A549 (cell line): Measurements from ENCODE around the gene ERICH6B. TPM values are rescaled to one million over a fixed set of nuclear protein-coding genes. Genes with fewer than 3 reads are reported as not detected.
A peak's percentile ranks its signal among the peaks of the same experiment; 100 is the strongest.

Source experiments
- ATAC-seq, 2 experiments: fragments of 200-7000 bp in 1 of 2; fragments of >200 bp in 1 of 2; cut with Nextera tagmentation in 1 of 2; cut with Tn5 transposase in 1 of 2; 3 replicates each; pipeline versions ENCODE4 v1.8.0 to v1.9.1; 2018 to 2020; ENCODE audit warnings: mild to moderate bottlenecking in 1 of 2, moderate library complexity in 1 of 2
- CTCF ChIA-PET: fragments of 300-600 bp; sonication (Branson Sonifier 250); formaldehyde crosslinking; extraction: SDS; loops from one replicate; lab custom pipeline; 2021; ENCODE audit warnings: antibody characterized with exemption, inconsistent platforms; lab: Yijun Ruan, JAX
- POLR2A ChIA-PET: fragments of 350-600 bp; formaldehyde crosslinking; extraction: SDS; loops from one replicate; lab custom pipeline; 2021; ENCODE audit warnings: antibody characterized with exemption, inconsistent platforms; lab: Yijun Ruan, JAX
- DNase-seq, 2 experiments: peaks; one replicate each; pipeline versions ENCODE4 v3.0.0 to v3.0.0-alpha.2; 2011 to 2016; ENCODE audit warnings: low read depth in 1 of 2, low spot score in 1 of 2
- FAIRE-seq: peaks from 2 replicates; lab custom pipeline; 2011; peaks lifted over from hg19 to GRCh38; lab: Jason Lieb, UNC
- H3K27ac ChIP-seq, 2 experiments: fragments of >200 bp; sonication (Bioruptor Twin); formaldehyde crosslinking; 3 replicates each; pipeline ENCODE4 v1.5.1; 2016 to 2017
- H3K4me1 ChIP-seq: fragments of >200 bp; sonication (Bioruptor Twin); formaldehyde crosslinking; 3 replicates; pipeline ENCODE4 v1.6.1; 2016
- H3K4me2 ChIP-seq: fragments of >200 bp; sonication (Bioruptor Twin); formaldehyde crosslinking; 3 replicates; pipeline ENCODE4 v1.6.1; 2016
- H3K4me3 ChIP-seq: fragments of >200 bp; sonication (Bioruptor Twin); formaldehyde crosslinking; 3 replicates; pipeline ENCODE4 v1.5.1; 2016
- H3K9me3 ChIP-seq: fragments of >200 bp; sonication (Bioruptor Twin); formaldehyde crosslinking; 3 replicates; pipeline ENCODE4 v1.6.1; 2016
- CBX8 ChIP-seq: fragments of 200-600 bp; sonication (generic); IDR thresholded peaks from 2 replicates; pipeline ENCODE4 v1.6.1; 2016
- CEBPB ChIP-seq, 2 experiments: fragments of >200 bp in 1 of 2; sonication (Bioruptor Twin) in 1 of 2; formaldehyde crosslinking in 1 of 2; IDR thresholded peaks; 2 replicates each; pipeline ENCODE4 v1.6.1; 2012 to 2016
- CHD4 ChIP-seq: fragments of 200-600 bp; sonication (generic); IDR thresholded peaks from 2 replicates; pipeline ENCODE4 v1.6.1; 2016; ENCODE audit warnings: antibody characterized with exemption, mild to moderate bottlenecking, borderline replicate concordance
- EHMT2 ChIP-seq: fragments of 200-600 bp; sonication (generic); IDR thresholded peaks from 2 replicates; pipeline ENCODE4 v1.6.1; 2016; ENCODE audit warnings: antibody characterized with exemption, low read depth, mild to moderate bottlenecking, moderate library complexity
- ESRRA ChIP-seq: fragments of 150-350 bp; IDR thresholded peaks from 2 replicates; pipeline ENCODE4 v1.6.1; 2014; ENCODE audit warnings: mild to moderate bottlenecking, low read length, borderline replicate concordance
- FOSL2 ChIP-seq, 2 experiments: fragments of 450-650 bp in 1 of 2; fragments of >200 bp in 1 of 2; sonication (Bioruptor Twin) in 1 of 2; formaldehyde crosslinking; IDR thresholded peaks; 2 replicates each; pipeline versions ENCODE4 v1.5.0 to v1.6.1; 2016 to 2020; ENCODE audit warnings: mild to moderate bottlenecking in 1 of 2, moderate library complexity in 1 of 2
- FOXS1 ChIP-seq: fragments of 250-450 bp; sonication (Bioruptor Pico); IDR thresholded peaks from 2 replicates; pipeline ENCODE4 v1.5.0; 2020; ENCODE audit warnings: mild to moderate bottlenecking, moderate library complexity
- GATA3 ChIP-seq: IDR thresholded peaks from 2 replicates; pipeline ENCODE4 v1.6.1; 2012; ENCODE audit warnings: borderline replicate concordance
- HEYL ChIP-seq: fragments of 250-450 bp; sonication (Bioruptor Pico); IDR thresholded peaks from 2 replicates; pipeline ENCODE4 v1.8.0; 2021; ENCODE audit warnings: mild to moderate bottlenecking, moderate library complexity
- HOXA7 ChIP-seq: fragments of 250-450 bp; sonication (Bioruptor Pico); IDR thresholded peaks from 2 replicates; pipeline ENCODE4 v1.5.0; 2020; ENCODE audit warnings: mild to moderate bottlenecking, moderate library complexity
- HOXB5 ChIP-seq: fragments of 250-450 bp; sonication (Bioruptor Pico); IDR thresholded peaks from 2 replicates; pipeline ENCODE4 v1.5.0; 2020; ENCODE audit warnings: mild to moderate bottlenecking, moderate library complexity
- KDM1A ChIP-seq: fragments of 200-600 bp; sonication (generic); IDR thresholded peaks from 2 replicates; pipeline ENCODE4 v1.6.1; 2016; ENCODE audit warnings: low read depth, mild to moderate bottlenecking
- KDM5A ChIP-seq: fragments of 200-600 bp; sonication (generic); IDR thresholded peaks from 2 replicates; pipeline ENCODE4 v1.6.1; 2016; ENCODE audit warnings: antibody characterized with exemption, mild to moderate bottlenecking
- MYC ChIP-seq: IDR thresholded peaks from 2 replicates; pipeline ENCODE4 v1.6.1; 2012; ENCODE audit warnings: mild to moderate bottlenecking, inconsistent platforms, low read length, improper control_type of control experiment, borderline replicate concordance
- SREBF2 ChIP-seq: fragments of 450-650 bp; IDR thresholded peaks from 2 replicates; pipeline ENCODE4 v1.6.1; 2014; ENCODE audit warnings: mild to moderate bottlenecking, moderate library complexity
- ZNF302 ChIP-seq: fragments of 250-450 bp; sonication (Bioruptor Pico); IDR thresholded peaks from 2 replicates; pipeline ENCODE4 v1.9.0; 2021; ENCODE audit warnings: inconsistent platforms, mild to moderate bottlenecking, moderate library complexity
- WGBS: methylation state at CpG from one replicate; pipeline ENCODE4 v1.1.6; 2017; ENCODE audit errors: missing lambda C conversion rate; 5-methylcytosine and 5-hydroxymethylcytosine counted together
- polyA plus RNA-seq, 4 experiments: library from polyadenylated mRNA; depleted of rRNA in 3 of 4; stranded (reverse); fragments of >200 nt; fragmentation: RNase III in 1 of 4; extraction: RNeasy Plus Mini Kit Qiagen cat#74134 plus additional on column Dnase treatment in 1 of 4; gene quantifications; 2 replicates in 3 of 4; 3 replicates in 1 of 4; pipeline ENCODE4 v1.2.3, GENCODE V29; 2011 to 2017
- TF ChIP-seq, protein P1 (sequence below): fragments of 200-600 bp; sonication (generic); IDR thresholded peaks from 2 replicates; pipeline ENCODE4 v1.6.1; 2016; ENCODE audit warnings: antibody characterized with exemption, mild to moderate bottlenecking, moderate library complexity
- TF ChIP-seq, protein P2 (sequence below): IDR thresholded peaks from 2 replicates; pipeline ENCODE4 v1.6.1; 2012

Gene ERICH6B
- polyA plus RNA-seq, 2 of the 4 experiments (the other 2 are of a cell fraction), result not detected

GRCh38 chr13:45596800-45597475 is 18.6 kb downstream of the ERICH6B start:
- 5% methylated on average over 2 of the region's 2 CpGs for WGBS
- Histone ChIP-seq H3K9me3 (no peaks in the 10 kb centered on the region), H3K4me1 (no peaks in the 10 kb centered on the region), H3K4me3 (no peak overlapping the region), H3K27ac (no peak overlapping the region), H3K4me2 (no peak overlapping the region)
- ChIA-PET CTCF (interaction anchor here (0.6 kb wide), 1 partner anchor 35 kb away, joined by 4 read pairs; no protein-coding TSS in a partner anchor), POLR2A (no interaction called here)
- TF ChIP-seq GATA3 (no peak), CBX8 (no peak), KDM1A (no peak), HEYL (CRISPR knock-in tag) (no peak), ESRRA (no peak)
- FAIRE-seq (no peak), ATAC-seq (no peak), DNase-seq (no peak)

DNA sequence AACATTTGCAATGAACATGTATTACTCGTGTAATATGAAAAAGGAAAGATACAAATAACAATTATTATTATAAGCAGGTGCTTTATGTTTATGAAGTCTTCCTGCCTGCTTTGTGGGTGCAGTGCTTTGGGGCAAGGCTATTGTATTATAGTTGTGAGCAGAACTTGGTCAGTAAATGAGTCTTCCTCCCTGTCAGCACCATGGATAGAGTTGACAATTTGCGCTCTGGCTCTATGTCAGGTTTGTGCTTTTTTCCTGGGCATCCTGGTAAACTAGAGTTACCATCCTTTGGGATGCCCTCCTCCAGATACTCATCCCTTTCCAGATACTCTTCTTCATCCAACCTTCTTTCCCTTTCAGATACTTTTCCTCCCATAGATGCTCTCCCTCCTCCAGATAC is 19.6 kb downstream of the ERICH6B start:
- ChIA-PET CTCF (no interaction called here), POLR2A (no interaction called here)
- FAIRE-seq (no peak), ATAC-seq (no peak), DNase-seq (no peak)
- H3K4me2 ChIP-seq, result no peak overlapping the region
- H3K4me1 ChIP-seq, result no peaks in the 10 kb centered on the region
- H3K4me3 ChIP-seq, result no peak overlapping the region
- 22% methylated on average over 2 of the region's 2 CpGs for WGBS
- H3K27ac ChIP-seq, result no peak overlapping the region
- TF ChIP-seq, protein P1, sequence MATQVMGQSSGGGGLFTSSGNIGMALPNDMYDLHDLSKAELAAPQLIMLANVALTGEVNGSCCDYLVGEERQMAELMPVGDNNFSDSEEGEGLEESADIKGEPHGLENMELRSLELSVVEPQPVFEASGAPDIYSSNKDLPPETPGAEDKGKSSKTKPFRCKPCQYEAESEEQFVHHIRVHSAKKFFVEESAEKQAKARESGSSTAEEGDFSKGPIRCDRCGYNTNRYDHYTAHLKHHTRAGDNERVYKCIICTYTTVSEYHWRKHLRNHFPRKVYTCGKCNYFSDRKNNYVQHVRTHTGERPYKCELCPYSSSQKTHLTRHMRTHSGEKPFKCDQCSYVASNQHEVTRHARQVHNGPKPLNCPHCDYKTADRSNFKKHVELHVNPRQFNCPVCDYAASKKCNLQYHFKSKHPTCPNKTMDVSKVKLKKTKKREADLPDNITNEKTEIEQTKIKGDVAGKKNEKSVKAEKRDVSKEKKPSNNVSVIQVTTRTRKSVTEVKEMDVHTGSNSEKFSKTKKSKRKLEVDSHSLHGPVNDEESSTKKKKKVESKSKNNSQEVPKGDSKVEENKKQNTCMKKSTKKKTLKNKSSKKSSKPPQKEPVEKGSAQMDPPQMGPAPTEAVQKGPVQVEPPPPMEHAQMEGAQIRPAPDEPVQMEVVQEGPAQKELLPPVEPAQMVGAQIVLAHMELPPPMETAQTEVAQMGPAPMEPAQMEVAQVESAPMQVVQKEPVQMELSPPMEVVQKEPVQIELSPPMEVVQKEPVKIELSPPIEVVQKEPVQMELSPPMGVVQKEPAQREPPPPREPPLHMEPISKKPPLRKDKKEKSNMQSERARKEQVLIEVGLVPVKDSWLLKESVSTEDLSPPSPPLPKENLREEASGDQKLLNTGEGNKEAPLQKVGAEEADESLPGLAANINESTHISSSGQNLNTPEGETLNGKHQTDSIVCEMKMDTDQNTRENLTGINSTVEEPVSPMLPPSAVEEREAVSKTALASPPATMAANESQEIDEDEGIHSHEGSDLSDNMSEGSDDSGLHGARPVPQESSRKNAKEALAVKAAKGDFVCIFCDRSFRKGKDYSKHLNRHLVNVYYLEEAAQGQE, result peak; percentile 72
- no peak for TF ChIP-seq SREBF2
- no peaks in the 10 kb centered on the region for H3K9me3 ChIP-seq

DNA sequence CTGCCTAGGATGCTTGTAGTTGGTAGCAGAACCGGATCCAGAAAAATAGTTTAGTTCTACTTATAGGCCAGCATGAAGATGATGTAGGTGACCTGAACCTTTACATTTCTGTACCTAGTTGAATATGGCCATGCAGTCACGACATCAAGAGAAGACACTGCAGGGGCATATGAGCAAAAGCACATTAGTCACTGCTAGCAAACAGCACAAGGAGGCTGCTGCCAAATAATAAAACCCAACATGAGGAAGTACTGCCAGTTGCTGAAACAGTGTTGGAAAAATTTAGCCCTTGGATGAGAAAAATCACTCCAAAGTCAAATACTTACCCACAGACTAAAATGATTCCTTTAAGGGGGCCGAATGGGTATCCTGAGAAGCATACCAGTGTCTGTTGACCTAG is 20.8 kb downstream of the ERICH6B start:
- TF ChIP-seq HOXA7 (CRISPR knock-in tag), result no peak
- TF ChIP-seq ZNF302 (CRISPR knock-in tag), result no peak
- no peak for TF ChIP-seq SREBF2
- no peak for TF ChIP-seq KDM5A
- no peak for TF ChIP-seq EHMT2
- TF ChIP-seq, protein P2, sequence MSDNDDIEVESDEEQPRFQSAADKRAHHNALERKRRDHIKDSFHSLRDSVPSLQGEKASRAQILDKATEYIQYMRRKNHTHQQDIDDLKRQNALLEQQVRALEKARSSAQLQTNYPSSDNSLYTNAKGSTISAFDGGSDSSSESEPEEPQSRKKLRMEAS, result no peak
- no peak for TF ChIP-seq FOXS1 (CRISPR knock-in tag)
- TF ChIP-seq CHD4, result no peak
- no peak for TF ChIP-seq HOXB5
- no peak for TF ChIP-seq FOSL2 (IDR thresholded peaks at IDR 0.05)
- TF ChIP-seq FOSL2 (CRISPR knock-in tag; IDR thresholded peaks at IDR 0.05), result no peak
- no peak for TF ChIP-seq CEBPB (IDR thresholded peaks at IDR 0.05)
- no peak for TF ChIP-seq MYC
- no peaks in the 10 kb centered on the region for H3K9me3 ChIP-seq
- H3K4me1 ChIP-seq, result no peaks in the 10 kb centered on the region
- ATAC-seq (no peak), DNase-seq (no peak), FAIRE-seq (no peak)
- ChIA-PET CTCF (no interaction called here), POLR2A (no interaction called here)
- no peak overlapping the region for H3K4me3 ChIP-seq
- no peak overlapping the region for H3K4me2 ChIP-seq
- H3K27ac ChIP-seq, result no peak overlapping the region
- 0% methylated on average over 3 of the region's 3 CpGs for whole genome bisulfite sequencing
